ENCODE data around the gene ABCC9.
"Not testable (repeated sequence)": the region's sequence is repeated elsewhere in the genome, so short reads cannot be mapped to it uniquely, and the experiment has no call there.

ABCC9 gene

GRCh38 chr12:21934173-21934572 lies 7.1 kb downstream of the ABCC9 start:
- DNase-seq (ENCODE audit: low read depth in 1 of 2, low spot score in 1 of 2) = no peak

- DNase-seq (ENCODE audit: low read depth in 1 of 2, low spot score in 1 of 2) = no peak
Observed at GRCh38 chr12:21933656-21934055, 7.6 kb downstream of the ABCC9 start.

- not testable (repeated sequence) for DNase-seq (ENCODE audit: low read depth in 1 of 2, low spot score in 1 of 2)
Observed at GRCh38 chr12:21929972-21930371, 11.3 kb downstream of the ABCC9 start.

GRCh38 chr12:21925296-21925913 lies 15.8 kb downstream of the ABCC9 start:
- DNase-seq (ENCODE audit: low read depth in 1 of 2, low spot score in 1 of 2) = no peak

GRCh38 chr12:21921436-21921835 lies 19.8 kb downstream of the ABCC9 start:
- DNase-seq (ENCODE audit: low read depth in 1 of 2, low spot score in 1 of 2) = no peak

- no peak for DNase-seq (ENCODE audit: low read depth in 1 of 2, low spot score in 1 of 2)
Observed at GRCh38 chr12:21918456-21918855, 22.8 kb downstream of the ABCC9 start.

GRCh38 chr12:21913823-21914222 lies 27.4 kb downstream of the ABCC9 start:
- DNase-seq (ENCODE audit: low read depth in 1 of 2, low spot score in 1 of 2) = no peak

- no peak for DNase-seq (ENCODE audit: low read depth in 1 of 2, low spot score in 1 of 2)
Observed at GRCh38 chr12:21912318-21912717, 28.9 kb downstream of the ABCC9 start.

- DNase-seq (ENCODE audit: low read depth in 1 of 2, low spot score in 1 of 2) = no peak
Observed at GRCh38 chr12:21911832-21912231, 29.4 kb downstream of the ABCC9 start.

- no peak for DNase-seq (ENCODE audit: low read depth in 1 of 2, low spot score in 1 of 2)
Observed at GRCh38 chr12:21910657-21911056, 30.6 kb downstream of the ABCC9 start.

GRCh38 chr12:21907948-21908837 lies 33.0 kb downstream of the ABCC9 start:
- no peak for DNase-seq (ENCODE audit: low read depth in 1 of 2, low spot score in 1 of 2)

GRCh38 chr12:21906919-21907493 lies 34.2 kb downstream of the ABCC9 start:
- no peak for DNase-seq (ENCODE audit: low read depth in 1 of 2, low spot score in 1 of 2)

- DNase-seq (ENCODE audit: low read depth in 1 of 2, low spot score in 1 of 2) = not testable (repeated sequence)
Observed at GRCh38 chr12:21899532-21899931, 41.7 kb downstream of the ABCC9 start.

GRCh38 chr12:21895651-21896050 lies 45.6 kb downstream of the ABCC9 start:
- DNase-seq (ENCODE audit: low read depth in 1 of 2, low spot score in 1 of 2) = no peak

GRCh38 chr12:21894792-21895595 lies 46.2 kb downstream of the ABCC9 start:
- no peak for DNase-seq (ENCODE audit: low read depth in 1 of 2, low spot score in 1 of 2)

- no peak for DNase-seq (ENCODE audit: low read depth in 1 of 2, low spot score in 1 of 2)
Observed at GRCh38 chr12:21893924-21894323, 47.3 kb downstream of the ABCC9 start.

GRCh38 chr12:21892341-21892740 lies 48.9 kb downstream of the ABCC9 start:
- DNase-seq (ENCODE audit: low read depth in 1 of 2, low spot score in 1 of 2) = no peak

- no peak for DNase-seq (ENCODE audit: low read depth in 1 of 2, low spot score in 1 of 2)
Observed at GRCh38 chr12:21891751-21892217, 49.4 kb downstream of the ABCC9 start.

- DNase-seq (ENCODE audit: low read depth in 1 of 2, low spot score in 1 of 2) = no peak
Observed at GRCh38 chr12:21888276-21888863, 52.9 kb downstream of the ABCC9 start.

GRCh38 chr12:21884936-21885335 lies 56.3 kb downstream of the ABCC9 start:
- DNase-seq (ENCODE audit: low read depth in 1 of 2, low spot score in 1 of 2) = no peak

- no peak for DNase-seq (ENCODE audit: low read depth in 1 of 2, low spot score in 1 of 2)
Observed at GRCh38 chr12:21882635-21883034, 58.6 kb downstream of the ABCC9 start.
